K562 (cell line): ENCODE measurements around the gene SIRT2. TPM values are rescaled to one million over a fixed set of nuclear protein-coding genes. Genes with fewer than 3 reads are reported as not detected.

Experiments used
- ATF6 ChIP-seq: sonication (generic); formaldehyde crosslinking; IDR thresholded peaks from 2 replicates; pipeline ENCODE4 v1.4.0; 2020; ENCODE audit warnings: mild to moderate bottlenecking, missing genetic modification reagents
- BRCA1 ChIP-seq, 2 experiments: fragments of 450-650 bp in 1 of 2; sonication (generic) in 1 of 2; formaldehyde crosslinking in 1 of 2; IDR thresholded peaks; 2 replicates each; pipeline versions ENCODE4 v1.5.0 to v1.6.1; 2017 to 2020; ENCODE audit warnings: mild to moderate bottlenecking in 1 of 2, missing genetic modification reagents in 1 of 2
- CHAMP1 ChIP-seq: fragments of 450-650 bp; IDR thresholded peaks from 2 replicates; pipeline ENCODE4 v1.6.1; 2016; ENCODE audit warnings: mild to moderate bottlenecking
- CREB3L1 ChIP-seq: fragments of 450-650 bp; IDR thresholded peaks from 2 replicates; pipeline ENCODE4 v1.6.1; 2014; ENCODE audit warnings: low read depth, mild to moderate bottlenecking, moderate library complexity, borderline replicate concordance
- HDAC3 ChIP-seq: fragments of 450-650 bp; IDR thresholded peaks from 2 replicates; pipeline ENCODE4 v1.6.1; 2018; ENCODE audit warnings: borderline replicate concordance, mild to moderate bottlenecking, moderate library complexity; ENCODE audit not compliant: partially characterized antibody
- HOMEZ ChIP-seq: fragments of 250-450 bp; sonication (Bioruptor Pico); IDR thresholded peaks from 2 replicates; pipeline ENCODE4 v1.4.0; 2020; ENCODE audit warnings: mild to moderate bottlenecking, moderate library complexity
- IRF2 ChIP-seq: sonication (generic); formaldehyde crosslinking; IDR thresholded peaks from 2 replicates; pipeline ENCODE4 v1.8.1; 2022; ENCODE audit warnings: mild to moderate bottlenecking, missing genetic modification reagents
- MAFK ChIP-seq: IDR thresholded peaks from 2 replicates; pipeline ENCODE4 v1.6.1; 2011; ENCODE audit warnings: low read length, improper control_type of control experiment
- NFRKB ChIP-seq: fragments of 450-650 bp; IDR thresholded peaks from 2 replicates; pipeline ENCODE4 v1.6.1; 2016; ENCODE audit warnings: low read depth
- NR2C2 ChIP-seq, 2 experiments: fragments of 200-800 bp in 1 of 2; sonication (Bioruptor generic) in 1 of 2; sonication (generic) in 1 of 2; formaldehyde crosslinking in 1 of 2; IDR thresholded peaks; 2 replicates each; pipeline versions ENCODE4 v1.6.1 to v1.8.0; 2016 to 2022; ENCODE audit warnings: mild to moderate bottlenecking in 1 of 2, missing compliant biosample characterization in 1 of 2, missing genetic modification characterization in 1 of 2, missing genetic modification reagents in 1 of 2
- RBFOX2 ChIP-seq: fragments of 200-400 bp; formaldehyde crosslinking; IDR thresholded peaks from 2 replicates; pipeline ENCODE4 v1.6.1; 2017; ENCODE audit warnings: low read depth, mild to moderate bottlenecking, low read length, moderate library complexity
- SPI1 ChIP-seq: IDR thresholded peaks from 2 replicates; pipeline ENCODE4 v1.6.1; 2011; ENCODE audit warnings: low read depth, low read length, control low read depth, borderline replicate concordance
- ZBTB43 ChIP-seq: sonication (generic); formaldehyde crosslinking; IDR thresholded peaks from 2 replicates; pipeline ENCODE4 v1.8.0; 2023; ENCODE audit warnings: mild to moderate bottlenecking, missing genetic modification reagents
- ZNF395 ChIP-seq: fragments of 200-800 bp; sonication (Bioruptor generic); IDR thresholded peaks from 2 replicates; pipeline ENCODE4 v1.6.1; 2017; ENCODE audit warnings: missing genetic modification characterization, missing compliant biosample characterization
- ZNF583 ChIP-seq: fragments of 250-450 bp; sonication (Bioruptor Pico); IDR thresholded peaks from 2 replicates; pipeline ENCODE4 v1.4.0; 2020
- polyA plus RNA-seq, 8 experiments: library from polyadenylated mRNA; depleted of rRNA in 4 of 8; stranded (reverse) in 5 of 8; unstranded in 3 of 8; fragments of >200 nt; fragmentation: Nextera tagmentation in 2 of 8; fragmentation: Illumina TruSeq in 1 of 8; extraction: Ambion mirVana in 2 of 8; extraction: Trizol in 1 of 8; gene quantifications; 2 replicates each; pipeline versions ENCODE4 v1.2.1 to v1.2.3, GENCODE V29; 2011 to 2014; ENCODE audit warnings: inconsistent platforms in 1 of 8, missing spikeins in 1 of 8
- total RNA-seq, 7 experiments: library from RNA; depleted of rRNA in 6 of 7; stranded (reverse); fragments of >200 nt in 6 of 7; fragmentation: Illumina TruSeq in 2 of 7; extraction: Trizol in 2 of 7; gene quantifications; 2 replicates each; pipeline versions ENCODE4 v1.2.1 to v1.2.3, GENCODE V29; 2011 to 2021; ENCODE audit warnings: low replicate concordance in 1 of 7

SIRT2 gene
- total and polyA plus RNA-seq, 9 of the 15 experiments (the other 6 are each of a cell fraction or from before 2014, with no cell fraction given) = 2.3 to 35.2 (median 22.9) TPM

GRCh38 chr19:38929929-38930775 lies 30.7 kb upstream of the SIRT2 start, which contains the start of gene SARS2 (continued):
- TF ChIP-seq NR2C2 (CRISPR knock-in tag; IDR thresholded peaks at IDR 0.05) (no peak), NR2C2 (tag; IDR thresholded peaks at IDR 0.05) (no peak), RBFOX2 (peak; percentile 89), BRCA1 (IDR thresholded peaks at IDR 0.05) (no peak), BRCA1 (CRISPR knock-in tag; IDR thresholded peaks at IDR 0.05) (no peak), ZBTB43 (no peak), MAFK (peak; percentile 29; the same call in 1 of the 2 replicates), ATF6 (CRISPR knock-in tag) (no peak), SPI1 (no peak), HOMEZ (CRISPR knock-in tag) (no peak), HDAC3 (no peak), IRF2 (CRISPR knock-in tag) (no peak), ZNF395 (CRISPR knock-in tag) (no peak; the same call in 1 of the 2 replicates), NFRKB (peak; percentile 24; the same call in 1 of the 2 replicates), CHAMP1 (no peak), ZNF583 (no peak; the same call in 1 of the 2 replicates), CREB3L1 (no peak; the same call in 1 of the 2 replicates)
